B cell (primary cell): ENCODE results near the gene CDC37L1. TPM values are rescaled to one million over a fixed set of nuclear protein-coding genes. Genes with fewer than 3 reads are reported as not detected.

ENCODE experiments used
- ATAC-seq: fragments of 200-7000 bp; cut with Tn5 transposase; one replicate; pipeline ENCODE4 v1.10.0; 2021; ENCODE audit warnings: low read depth, mild to moderate bottlenecking, moderate number of reproducible peaks, moderate library complexity
- CTCF ChIA-PET: fragments of 350-600 bp; sonication (Branson Sonifier 250); formaldehyde crosslinking; loops from one replicate; lab custom pipeline; 2021; ENCODE audit warnings: antibody characterized with exemption, inconsistent platforms; lab: Charles Lee
- POLR2A ChIA-PET: fragments of 350-600 bp; sonication (Branson Sonifier 250); formaldehyde crosslinking; loops from one replicate; lab custom pipeline; 2021; ENCODE audit warnings: antibody characterized with exemption; lab: Charles Lee
- DNase-seq: peaks from one replicate; pipeline ENCODE4 v3.0.0; 2013
- H2AFZ ChIP-seq: 2 replicates; pipeline ENCODE4 v1.6.1; 2012; ENCODE audit warnings: mild to moderate bottlenecking, low read depth, low read length; ENCODE audit not compliant: insufficient read depth, poor library complexity, severe bottlenecking
- H3K27ac ChIP-seq, 2 donors: 1 replicate in 1 of 2; 2 replicates in 1 of 2; pipeline ENCODE4 v1.5.1; 2012 to 2013; ENCODE audit warnings: low read length in 2 of 2, mild to moderate bottlenecking in 2 of 2, moderate library complexity in 1 of 2
- H3K27me3 ChIP-seq, 4 experiments: fragments of 200-600 bp in 1 of 4; sonication (generic) in 1 of 4; replicated peaks in 1 of 4; 1 replicate in 2 of 4; 2 replicates in 2 of 4; pipeline versions ENCODE4 v1.6.1 to v1.7.0; 2013 to 2016; ENCODE audit warnings: low read length in 3 of 4, mild to moderate bottlenecking in 2 of 4, mixed read lengths in 1 of 4, moderate library complexity in 1 of 4; ENCODE audit not compliant: insufficient read depth in 4 of 4, control insufficient read depth in 3 of 4; ENCODE audit errors: control extremely low read depth in 1 of 4
- H3K36me3 ChIP-seq, 2 experiments: replicated peaks in 1 of 2; 1 replicate in 1 of 2; 2 replicates in 1 of 2; pipeline versions ENCODE4 v1.6.1 to v1.7.1; 2013; ENCODE audit warnings: low read length in 1 of 2; ENCODE audit not compliant: insufficient read depth in 2 of 2, control insufficient read depth in 1 of 2; ENCODE audit errors: control extremely low read depth in 1 of 2, extremely low read depth in 1 of 2
- H3K4me1 ChIP-seq, 2 donors: fragments of 200-600 bp in 1 of 2; sonication (generic) in 1 of 2; 1 replicate in 1 of 2; 2 replicates in 1 of 2; pipeline versions ENCODE4 v1.5.1 to v1.6.1; 2013 to 2017; ENCODE audit warnings: low read length in 2 of 2; ENCODE audit not compliant: control insufficient read depth in 2 of 2, insufficient read depth in 2 of 2
- H3K4me2 ChIP-seq: replicated peaks from 2 replicates; pipeline ENCODE3; 2012; ENCODE audit warnings: mild to moderate bottlenecking, low read depth, low read length; ENCODE audit not compliant: poor library complexity, severe bottlenecking
- H3K4me3 ChIP-seq, 5 experiments: fragments of 200-600 bp in 1 of 5; sonication (generic) in 1 of 5; 1 replicate in 3 of 5; 2 replicates in 2 of 5; pipeline versions ENCODE4 v1.5.1 to v1.7.0; 2011 to 2016; ENCODE audit warnings: low read length in 4 of 5, mild to moderate bottlenecking in 4 of 5, low read depth in 2 of 5, control low read depth in 1 of 5, moderate library complexity in 1 of 5; ENCODE audit not compliant: insufficient read depth in 1 of 5; ENCODE audit errors: control extremely low read depth in 1 of 5, extremely low read depth in 1 of 5
- H3K79me2 ChIP-seq: fragments of 200-600 bp; sonication (generic); one replicate; pipeline ENCODE4 v1.6.0; 2016; ENCODE audit warnings: low read length; ENCODE audit not compliant: control insufficient read depth, insufficient read depth
- H3K9ac ChIP-seq: fragments of 200-600 bp; sonication (generic); 2 replicates; pipeline ENCODE4 v1.6.1; 2017; ENCODE audit warnings: mild to moderate bottlenecking, low read length, moderate library complexity
- H3K9me3 ChIP-seq, 3 donors: one replicate each; pipeline versions ENCODE4 v1.6.1 to v1.7.1; 2013; ENCODE audit warnings: low read length in 2 of 3; ENCODE audit not compliant: control insufficient read depth in 2 of 3, insufficient read depth in 1 of 3; ENCODE audit errors: control extremely low read depth in 1 of 3
- H4K20me1 ChIP-seq: 2 replicates; pipeline ENCODE4 v1.6.0; 2012; ENCODE audit warnings: mild to moderate bottlenecking, low read length; ENCODE audit not compliant: insufficient read depth, control insufficient read depth, poor library complexity, severe bottlenecking
- H3K27ac Mint-ChIP-seq: one replicate; pipeline ENCODE4 v1.8.0; 2021; ENCODE audit warnings: mixed read lengths
- H3K27me3 Mint-ChIP-seq: one replicate; pipeline ENCODE4 v1.8.0; 2021; ENCODE audit warnings: mixed read lengths
- H3K4me1 Mint-ChIP-seq: one replicate; pipeline ENCODE4 v1.8.0; 2021; ENCODE audit warnings: mixed read lengths
- H3K4me3 Mint-ChIP-seq: one replicate; pipeline ENCODE4 v1.8.0; 2021; ENCODE audit warnings: mixed read lengths
- H3K9me3 Mint-ChIP-seq: one replicate; pipeline ENCODE4 v1.8.0; 2022; ENCODE audit warnings: mixed read lengths; ENCODE audit not compliant: insufficient read depth
- EZH2 ChIP-seq: IDR thresholded peaks from 2 replicates; pipeline ENCODE4 v1.6.1; 2012; ENCODE audit warnings: borderline replicate concordance, low read depth, mild to moderate bottlenecking, moderate library complexity, low read length; ENCODE audit not compliant: insufficient read depth, poor library complexity, severe bottlenecking
- WGBS: methylation state at CpG from one replicate; pipeline ENCODE4 v1.1.5; 2013; ENCODE audit warnings: missing lambda C conversion rate; ENCODE audit not compliant: insufficient coverage; 5-methylcytosine and 5-hydroxymethylcytosine counted together
- intact Hi-C: fragments of 100-400 bp; cut with micrococcal nuclease; formaldehyde crosslinking; loops from one replicate; pipeline ENCODE4 v1.10.0; 2022
- polyA plus RNA-seq: library from polyadenylated mRNA; depleted of rRNA; stranded (reverse); fragments of >200 nt; gene quantifications from 2 replicates; pipeline ENCODE4 v1.2.3, GENCODE V29; 2012
- total RNA-seq, 2 donors: library from RNA; stranded (reverse); fragments of 120-200 nt in 1 of 2; gene quantifications; 1 replicate in 1 of 2; 2 replicates in 1 of 2; pipeline versions ENCODE4 v1.2.3 to v1.2.4, GENCODE V29; 2013 to 2022
- TF ChIP-seq, protein P1 (sequence below): fragments of 200-600 bp; IDR thresholded peaks from one replicate; pipeline ENCODE4 v1.8.0; 2022; ENCODE audit warnings: antibody characterized with exemption, mild to moderate bottlenecking

Gene CDC37L1
- total and polyA plus RNA-seq, 2 donors (not counting 1 experiment from before 2014, with no cell fraction given): 3.0 to 16.0 TPM

- no peak overlapping the region for H3K4me3 Mint-ChIP-seq
- ChIA-PET CTCF (no interaction called here), POLR2A (no interaction called here)
- no peak for TF ChIP-seq EZH2
- TF ChIP-seq, protein P1, sequence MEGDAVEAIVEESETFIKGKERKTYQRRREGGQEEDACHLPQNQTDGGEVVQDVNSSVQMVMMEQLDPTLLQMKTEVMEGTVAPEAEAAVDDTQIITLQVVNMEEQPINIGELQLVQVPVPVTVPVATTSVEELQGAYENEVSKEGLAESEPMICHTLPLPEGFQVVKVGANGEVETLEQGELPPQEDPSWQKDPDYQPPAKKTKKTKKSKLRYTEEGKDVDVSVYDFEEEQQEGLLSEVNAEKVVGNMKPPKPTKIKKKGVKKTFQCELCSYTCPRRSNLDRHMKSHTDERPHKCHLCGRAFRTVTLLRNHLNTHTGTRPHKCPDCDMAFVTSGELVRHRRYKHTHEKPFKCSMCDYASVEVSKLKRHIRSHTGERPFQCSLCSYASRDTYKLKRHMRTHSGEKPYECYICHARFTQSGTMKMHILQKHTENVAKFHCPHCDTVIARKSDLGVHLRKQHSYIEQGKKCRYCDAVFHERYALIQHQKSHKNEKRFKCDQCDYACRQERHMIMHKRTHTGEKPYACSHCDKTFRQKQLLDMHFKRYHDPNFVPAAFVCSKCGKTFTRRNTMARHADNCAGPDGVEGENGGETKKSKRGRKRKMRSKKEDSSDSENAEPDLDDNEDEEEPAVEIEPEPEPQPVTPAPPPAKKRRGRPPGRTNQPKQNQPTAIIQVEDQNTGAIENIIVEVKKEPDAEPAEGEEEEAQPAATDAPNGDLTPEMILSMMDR: no peak
- no peak overlapping the region for H3K27ac Mint-ChIP-seq
- Histone ChIP-seq H3K4me2 (no peak overlapping the region), H3K27ac (no peak overlapping the region), H3K4me1 (no peaks in the 10 kb centered on the region), H3K9me3 (no peaks in the 10 kb centered on the region), H3K79me2 (peaks cover under 1% of the 10 kb centered on the region), H3K9ac (no peak overlapping the region), H4K20me1 (no peaks in the 10 kb centered on the region), H3K27me3 (no peaks in the 10 kb centered on the region), H3K36me3 (peaks cover 11 to 13% of the 10 kb centered on the region in 2 experiments), H2AFZ (no peak overlapping the region), H3K4me3 (no peak overlapping the region)
- ATAC-seq (no peak), DNase-seq (no peak)
- H3K27me3 Mint-ChIP-seq: no peaks in the 10 kb centered on the region
- intact Hi-C loops: no loop called here
- 100% methylated on average over 2 of the region's 3 CpGs for WGBS
- H3K9me3 Mint-ChIP-seq: no peaks in the 10 kb centered on the region
- no peaks in the 10 kb centered on the region for H3K4me1 Mint-ChIP-seq
Observed at GRCh38 chr9:4700091-4700490, 20.7 kb downstream of the CDC37L1 start.

- intact Hi-C loops: no loop called here
- no peak overlapping the region for H3K27ac ChIP-seq
- H3K9ac ChIP-seq: no peak overlapping the region
- H3K9me3 ChIP-seq: no peaks in the 10 kb centered on the region
- no peaks in the 10 kb centered on the region for H4K20me1 ChIP-seq
- no peaks in the 10 kb centered on the region for H3K4me1 Mint-ChIP-seq
- H3K27ac Mint-ChIP-seq: no peak overlapping the region
- no peak overlapping the region for H2AFZ ChIP-seq
- no peak for DNase-seq
- TF ChIP-seq, protein P1: no peak
- no peak for TF ChIP-seq EZH2
- H3K27me3 ChIP-seq: no peaks in the 10 kb centered on the region
- no CpG with 5 or more reads among the region's 2 CpGs for WGBS
- H3K4me3 Mint-ChIP-seq: no peak overlapping the region
- ATAC-seq: no peak
- peaks cover 12 to 13% of the 10 kb centered on the region in 2 experiments for H3K36me3 ChIP-seq
- no peaks in the 10 kb centered on the region for H3K9me3 Mint-ChIP-seq
- no peak overlapping the region for H3K4me3 ChIP-seq
- no peak overlapping the region for H3K4me2 ChIP-seq
- H3K79me2 ChIP-seq: no peaks in the 10 kb centered on the region
- POLR2A ChIA-PET: interaction anchor here (1.0 kb wide), 1 partner anchor 22 kb away, joined by 3 read pairs; the partner anchor contains the start of gene CDC37L1
- H3K4me1 ChIP-seq: no peaks in the 10 kb centered on the region
- no peaks in the 10 kb centered on the region for H3K27me3 Mint-ChIP-seq
- CTCF ChIA-PET: no interaction called here
Observed at GRCh38 chr9:4700932-4701331, 21.6 kb downstream of the CDC37L1 start.
